H7 (cell line): Measurements from ENCODE around the gene SEC61B. TPM values are rescaled to one million over a fixed set of nuclear protein-coding genes. Genes with fewer than 3 reads are reported as not detected.
A peak's percentile ranks its signal among the peaks of the same experiment; 100 is the strongest.
"Not testable (repeated sequence)": the region's sequence is repeated elsewhere in the genome, so short reads cannot be mapped to it uniquely, and the experiment has no call there.

Source experiments
- DNase-seq: peaks from one replicate; pipeline ENCODE4 v3.0.0; 2012
- H3K27me3 ChIP-seq: 2 replicates; pipeline ENCODE4 v1.6.0; 2011; ENCODE audit warnings: mild to moderate bottlenecking, low read length; ENCODE audit not compliant: control insufficient read depth, insufficient read depth
- H3K36me3 ChIP-seq: replicated peaks from 2 replicates; pipeline ENCODE4 v1.5.1; 2011; ENCODE audit warnings: low read length; ENCODE audit not compliant: control insufficient read depth, insufficient read depth
- H3K4me3 ChIP-seq: 2 replicates; pipeline ENCODE4 v1.5.1; 2011; ENCODE audit warnings: low read depth, mild to moderate bottlenecking, control low read depth, low read length, moderate library complexity; ENCODE audit not compliant: insufficient read depth
- total RNA-seq: library from RNA; depleted of rRNA; stranded (reverse); fragments of >200 nt; shearing (Covaris generic); gene quantifications from 2 replicates; pipeline ENCODE4 v1.2.3, GENCODE V29; 2014

The SEC61B gene
- total RNA-seq, 1 experiment from 2014 or later: 150 TPM

- not testable (repeated sequence) for DNase-seq, H3K36me3 ChIP-seq, H3K4me3 ChIP-seq, H3K27me3 ChIP-seq
Observed at GRCh38 chr9:99237849-99238248, 15.8 kb downstream of the SEC61B start.

- H3K27me3 ChIP-seq: no peaks in the 10 kb centered on the region
Observed at GRCh38 chr9:99238331-99238730, 16.2 kb downstream of the SEC61B start.

GRCh38 chr9:99239341-99240060 lies 17.4 kb downstream of the SEC61B start:
- no peak overlapping the region for H3K4me3 ChIP-seq
- H3K36me3 ChIP-seq: no peaks in the 10 kb centered on the region
- no peak for DNase-seq
- H3K27me3 ChIP-seq: no peaks in the 10 kb centered on the region

More at GRCh38 chr9:99238331-99238730, 16.2 kb downstream of the SEC61B start:
- Histone ChIP-seq H3K36me3 (no peaks in the 10 kb centered on the region), H3K4me3 (no peak overlapping the region)
- DNase-seq: no peak

GRCh38 chr9:99241106-99241505 lies 19.0 kb downstream of the SEC61B start:
- DNase-seq: no peak
- no peaks in the 10 kb centered on the region for H3K27me3 ChIP-seq
- H3K36me3 ChIP-seq: no peaks in the 10 kb centered on the region
- H3K4me3 ChIP-seq: no peak overlapping the region

- Histone ChIP-seq H3K4me3 (no peak overlapping the region), H3K27me3 (no peaks in the 10 kb centered on the region), H3K36me3 (no peaks in the 10 kb centered on the region)
- no peak for DNase-seq
Observed at GRCh38 chr9:99244344-99245260, 22.5 kb downstream of the SEC61B start.

GRCh38 chr9:99249619-99250018 lies 27.5 kb downstream of the SEC61B start:
- H3K27me3 ChIP-seq: no peaks in the 10 kb centered on the region
- no peak overlapping the region for H3K4me3 ChIP-seq
- DNase-seq: no peak
- H3K36me3 ChIP-seq: no peaks in the 10 kb centered on the region

- H3K4me3 ChIP-seq: no peak overlapping the region
- H3K27me3 ChIP-seq: no peaks in the 10 kb centered on the region
- no peak for DNase-seq
- H3K36me3 ChIP-seq: no peaks in the 10 kb centered on the region
Observed at GRCh38 chr9:99251157-99251556, 29.1 kb downstream of the SEC61B start.

- DNase-seq: no peak
- Histone ChIP-seq H3K4me3 (no peak overlapping the region), H3K36me3 (no peaks in the 10 kb centered on the region), H3K27me3 (no peaks in the 10 kb centered on the region)
Observed at GRCh38 chr9:99253134-99253533, 31.1 kb downstream of the SEC61B start.

- H3K36me3 ChIP-seq: no peaks in the 10 kb centered on the region
- H3K4me3 ChIP-seq: no peak overlapping the region
- H3K27me3 ChIP-seq: no peaks in the 10 kb centered on the region
- no peak for DNase-seq
Observed at GRCh38 chr9:99253772-99254431, 31.8 kb downstream of the SEC61B start.

GRCh38 chr9:99255651-99256050 lies 33.6 kb downstream of the SEC61B start:
- Histone ChIP-seq H3K4me3 (no peak overlapping the region), H3K36me3 (no peaks in the 10 kb centered on the region), H3K27me3 (no peaks in the 10 kb centered on the region)
- no peak for DNase-seq

GRCh38 chr9:99257723-99258389 lies 35.8 kb downstream of the SEC61B start:
- Histone ChIP-seq H3K27me3 (no peaks in the 10 kb centered on the region), H3K4me3 (no peak overlapping the region), H3K36me3 (no peaks in the 10 kb centered on the region)
- no peak for DNase-seq

- Histone ChIP-seq H3K36me3 (no peaks in the 10 kb centered on the region), H3K4me3 (no peak overlapping the region), H3K27me3 (no peaks in the 10 kb centered on the region)
- DNase-seq: peak; percentile 40
Observed at GRCh38 chr9:99259231-99259918, 37.3 kb downstream of the SEC61B start.

GRCh38 chr9:99261923-99262322 lies 39.8 kb downstream of the SEC61B start:
- no peaks in the 10 kb centered on the region for H3K36me3 ChIP-seq
- no peak overlapping the region for H3K4me3 ChIP-seq
- no peaks in the 10 kb centered on the region for H3K27me3 ChIP-seq
- DNase-seq: no peak

- Histone ChIP-seq H3K27me3 (no peaks in the 10 kb centered on the region), H3K4me3 (no peak overlapping the region), H3K36me3 (no peaks in the 10 kb centered on the region)
- DNase-seq: no peak
Observed at GRCh38 chr9:99262949-99263418, 40.9 kb downstream of the SEC61B start.
